OCI-LY7 (cell line): ENCODE results near the gene ECI1. TPM values are rescaled to one million over a fixed set of nuclear protein-coding genes. Genes with fewer than 3 reads are reported as not detected.

Experiments
- BruUV-seq: library from RNA; stranded (reverse); fragments of 400-500 nt; replicated peaks from 2 replicates; lab custom pipeline; 2021; lab: Mats Ljungman, UMichigan
- CTCF ChIA-PET: fragments of 300-600 bp; sonication (Branson Sonifier 250); formaldehyde crosslinking; loops from one replicate; lab custom pipeline; 2022; ENCODE audit warnings: antibody characterized with exemption; ENCODE audit not compliant: unreplicated experiment; lab: Charles Lee
- POLR2A ChIA-PET: fragments of 300-600 bp; sonication (Branson Sonifier 250); formaldehyde crosslinking; loops from one replicate; lab custom pipeline; 2022; ENCODE audit warnings: antibody characterized with exemption; lab: Charles Lee
- DNase-seq: peaks from one replicate; pipeline ENCODE4 v3.0.0-alpha.2; 2015; ENCODE audit warnings: low spot score
- H2AFZ ChIP-seq: fragments of 200-600 bp; sonication (generic), shearing (Covaris generic); 2 replicates; pipeline ENCODE4 v1.6.1; 2014; ENCODE audit warnings: mild to moderate bottlenecking, antibody characterized with exemption, low read length, moderate library complexity
- H3K27ac ChIP-seq: fragments of 200-600 bp; sonication (generic); 2 replicates; pipeline ENCODE4 v1.5.1; 2014; ENCODE audit warnings: mixed run types, low read depth, mild to moderate bottlenecking, moderate library complexity, low read length, inconsistent platforms; ENCODE audit not compliant: poor library complexity, severe bottlenecking
- H3K36me3 ChIP-seq: fragments of 200-600 bp; sonication (generic); 2 replicates; pipeline ENCODE4 v1.6.1; 2014; ENCODE audit warnings: mild to moderate bottlenecking, antibody characterized with exemption, low read length, moderate library complexity, mixed read lengths; ENCODE audit not compliant: insufficient read depth
- H3K4me1 ChIP-seq: fragments of 200-600 bp; sonication (generic); 2 replicates; pipeline ENCODE4 v1.5.1; 2014; ENCODE audit warnings: mild to moderate bottlenecking, low read length; ENCODE audit not compliant: insufficient read depth, poor library complexity, severe bottlenecking
- H3K4me2 ChIP-seq: fragments of 200-600 bp; sonication (generic); 2 replicates; pipeline ENCODE4 v1.6.1; 2014; ENCODE audit warnings: mild to moderate bottlenecking, low read length
- H3K4me3 ChIP-seq: fragments of 200-600 bp; sonication (generic); 2 replicates; pipeline ENCODE4 v1.5.1; 2014; ENCODE audit warnings: mild to moderate bottlenecking, low read depth, low read length; ENCODE audit not compliant: poor library complexity, severe bottlenecking
- H3K79me2 ChIP-seq: fragments of 200-600 bp; sonication (generic); 2 replicates; pipeline ENCODE4 v1.6.1; 2016; ENCODE audit warnings: low read depth, mild to moderate bottlenecking, low read length, moderate library complexity, mixed read lengths; ENCODE audit not compliant: insufficient read depth
- H3K9me2 ChIP-seq: fragments of 200-600 bp; sonication (generic); 2 replicates; pipeline ENCODE4 v1.6.1; 2016; ENCODE audit warnings: mild to moderate bottlenecking, low read length, mixed read lengths; ENCODE audit not compliant: insufficient read depth
- H3K9me3 ChIP-seq: fragments of 200-600 bp; sonication (generic); 2 replicates; pipeline ENCODE4 v1.6.1; 2014; ENCODE audit warnings: mild to moderate bottlenecking, mixed run types, low read length, mixed read lengths
- H4K20me1 ChIP-seq: fragments of 200-600 bp; sonication (generic); 2 replicates; pipeline ENCODE4 v1.6.1; 2014; ENCODE audit warnings: mild to moderate bottlenecking, antibody characterized with exemption, low read length, moderate library complexity, mixed read lengths; ENCODE audit not compliant: insufficient read depth
- CTCF ChIP-seq: fragments of 200-600 bp; sonication (generic); conservative IDR thresholded peaks from 2 replicates; pipeline ENCODE4 v1.5.1; 2014; ENCODE audit warnings: mild to moderate bottlenecking, antibody characterized with exemption, low read length, moderate library complexity, mixed read lengths
- EZH2phosphoT487 ChIP-seq: fragments of 200-600 bp; sonication (generic); IDR thresholded peaks from 2 replicates; pipeline ENCODE4 v1.6.1; 2018; ENCODE audit warnings: low read depth, borderline replicate concordance, mild to moderate bottlenecking, mixed run types, antibody characterized with exemption, low read length, moderate library complexity, mixed read lengths
- intact Hi-C: fragments of 100-400 bp; cut with micrococcal nuclease; formaldehyde crosslinking; loops from one replicate; pipeline ENCODE4 v1.10.0; 2022; ENCODE audit not compliant: unreplicated experiment
- total RNA-seq, 2 experiments: library from RNA; depleted of rRNA in 1 of 2; stranded (reverse); fragments of >200 nt in 1 of 2; shearing (Covaris generic) in 1 of 2; gene quantifications; 2 replicates each; pipeline ENCODE4 v1.2.3, GENCODE V29; 2014 to 2022

The ECI1 gene
- total RNA-seq, 2 experiments from 2014 or later = 74.5 to 80.0 TPM

- Histone ChIP-seq H3K4me3 (peak within 1 kb of the TSS; percentile 98), H3K4me2 (peak within 1 kb of the TSS; percentile 80)
- intact Hi-C loops = no loop called here
These were observed 36.7 kb downstream of the ECI1 start, which contains the start of gene PGP for GRCh38 chr16:2214719-2214968. Gene PGP, minus strand, starts transcription at chr16:2214840. Its CDS starts 63 bp downstream, at chr16:2214777.

GRCh38 chr16:2213817-2214718 lies 37.3 kb downstream of the ECI1 start:
- Histone ChIP-seq H2AFZ (no peak overlapping the region), H4K20me1 (peaks cover 13% of the 10 kb centered on the region; the same call in 1 of the 2 replicates), H3K27ac (peak overlapping the region; percentile 41), H3K4me1 (peaks cover 26% of the 10 kb centered on the region), H3K36me3 (peaks cover 25% of the 10 kb centered on the region; the same call in 1 of the 2 replicates), H3K79me2 (peaks cover 26% of the 10 kb centered on the region; the same call in 1 of the 2 replicates), H3K4me3 (peak overlapping the region; percentile 98), H3K9me2 (no peaks in the 10 kb centered on the region), H3K4me2 (peak overlapping the region; percentile 78), H3K9me3 (no peaks in the 10 kb centered on the region)
- no peak for TF ChIP-seq CTCF
- no peak for TF ChIP-seq EZH2phosphoT487
- BruUV-seq = no TSS peak
- ChIA-PET POLR2A (interaction anchor here (0.6 to 1.4 kb wide), 4 partner anchors 8 to 198 kb away, joined by 3 to 10 read pairs (median 4); partner anchors contain the start of gene TRAF7), CTCF (interaction anchor here (0.5 to 0.6 kb wide), 2 partner anchors 11 to 1803 kb away, joined by 3 read pairs; no protein-coding TSS in a partner anchor)
- peak; percentile 38 for DNase-seq
- intact Hi-C loops = no loop called here

More at GRCh38 chr16:2214719-2214968, 36.7 kb downstream of the ECI1 start, which contains the start of gene PGP:
- BruUV-seq = no TSS peak
- CTCF ChIA-PET = interaction anchor here (0.5 to 0.6 kb wide), 2 partner anchors 10 to 1803 kb away, joined by 3 read pairs; no protein-coding TSS in a partner anchor
- POLR2A ChIA-PET = interaction anchor here (0.6 to 1.4 kb wide), 4 partner anchors 8 to 199 kb away, joined by 3 to 10 read pairs (median 4); partner anchors contain the start of gene TRAF7
- peaks cover 26% of the 10 kb centered on the region; the same call in 1 of the 2 replicates for H3K79me2 ChIP-seq
- H4K20me1 ChIP-seq = peaks cover 13% of the 10 kb centered on the region; the same call in 1 of the 2 replicates
- peak within 1 kb of the TSS; percentile 45; the same call in 1 of the 2 replicates for H2AFZ ChIP-seq
- no peaks in the 10 kb centered on the region for H3K9me2 ChIP-seq
- peaks cover 20% of the 10 kb centered on the region; the same call in 1 of the 2 replicates for H3K36me3 ChIP-seq
- DNase-seq = no peak
- no peak for TF ChIP-seq CTCF
- TF ChIP-seq EZH2phosphoT487 = no peak
- peaks cover 26% of the 10 kb centered on the region for H3K4me1 ChIP-seq
- peak within 1 kb of the TSS; percentile 75 for H3K27ac ChIP-seq
- H3K9me3 ChIP-seq = no peaks in the 10 kb centered on the region
